Bronchial epithelial cell (primary cell): ENCODE measurements around the gene CLP1. TPM values are rescaled to one million over a fixed set of nuclear protein-coding genes. Genes with fewer than 3 reads are reported as not detected.

Experiments
- DNase-seq: peaks from one replicate; pipeline ENCODE4 v3.0.0-alpha.2; 2010; ENCODE audit warnings: low read depth
- FAIRE-seq: peaks from 2 replicates; lab custom pipeline; 2011; peaks lifted over from hg19 to GRCh38; lab: Jason Lieb, UNC
- H3K27me3 ChIP-seq: 2 replicates; pipeline ENCODE4 v1.5.1; 2011; ENCODE audit warnings: low read length; ENCODE audit not compliant: control insufficient read depth, insufficient read depth
- H3K36me3 ChIP-seq: 2 replicates; pipeline ENCODE4 v1.5.1; 2011; ENCODE audit warnings: low read length; ENCODE audit not compliant: control insufficient read depth, insufficient read depth
- H3K4me3 ChIP-seq: 2 replicates; pipeline ENCODE4 v1.5.1; 2011; ENCODE audit warnings: mild to moderate bottlenecking, low read depth, low read length, control low read depth
- total RNA-seq: library from RNA; depleted of rRNA; stranded (reverse); fragments of >200 nt; gene quantifications from 2 replicates; pipeline ENCODE4 v1.2.1, GENCODE V29; 2014
- TF ChIP-seq, protein P1 (sequence below): IDR thresholded peaks from 2 replicates; pipeline ENCODE4 v1.5.1; 2011; ENCODE audit warnings: mild to moderate bottlenecking, moderate library complexity, low read length, control low read depth, inconsistent platforms; ENCODE audit not compliant: insufficient read depth, severe bottlenecking

Gene CLP1
- total RNA-seq, result 15.7 and 28.2 TPM in 2 replicates

DNA sequence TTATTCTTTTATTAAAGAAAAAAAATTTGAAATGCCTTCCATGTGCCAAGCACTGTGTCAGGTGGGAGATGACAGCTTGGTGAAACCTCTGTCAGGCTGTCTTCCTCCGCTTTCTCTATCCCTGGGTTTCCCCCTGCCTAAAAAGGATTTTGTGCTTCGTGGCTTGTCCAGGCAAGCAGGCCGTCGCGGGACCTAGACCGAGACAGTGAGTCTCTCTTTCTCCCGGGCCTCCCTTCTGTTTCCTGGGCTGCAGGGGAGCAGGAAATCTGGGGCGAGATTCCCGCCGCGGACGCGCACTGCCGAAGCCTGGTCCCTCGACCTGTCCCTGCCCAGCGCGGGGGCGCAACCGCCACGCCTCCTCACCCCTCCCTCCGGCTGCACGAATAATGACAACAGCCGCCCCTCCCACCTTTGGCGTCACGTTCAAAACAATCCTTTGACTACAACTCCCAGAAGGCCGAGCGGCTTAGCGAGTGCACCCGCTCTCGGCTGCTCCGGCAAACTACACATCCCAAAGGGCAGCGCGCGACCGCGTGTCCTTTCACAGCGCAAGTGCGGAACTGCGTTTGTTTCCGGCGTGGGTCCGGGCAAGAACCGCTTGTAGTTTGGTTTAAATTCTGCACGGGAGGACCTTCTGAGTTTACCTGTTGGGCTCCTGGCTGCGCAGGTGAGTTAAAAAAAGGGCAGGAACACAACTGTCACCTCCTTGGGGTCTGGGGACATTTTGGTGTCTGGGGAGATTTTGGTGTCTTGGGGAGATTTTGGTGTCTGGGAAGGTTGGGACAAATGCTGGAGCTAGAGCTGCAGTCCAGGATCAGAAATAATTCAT lies at the start of gene CLP1:
CLP1 (plus strand) TSS at position 569 of the 829 bp plus-strand sequence. CDS start 1,715 bp downstream, outside the sequence.
- FAIRE-seq, result no peak
- Histone ChIP-seq H3K27me3 (no peaks in the 10 kb centered on the region), H3K36me3 (peaks cover 14% of the 10 kb centered on the region), H3K4me3 (peak within 1 kb of the TSS; percentile 47)
- TF ChIP-seq, protein P1, sequence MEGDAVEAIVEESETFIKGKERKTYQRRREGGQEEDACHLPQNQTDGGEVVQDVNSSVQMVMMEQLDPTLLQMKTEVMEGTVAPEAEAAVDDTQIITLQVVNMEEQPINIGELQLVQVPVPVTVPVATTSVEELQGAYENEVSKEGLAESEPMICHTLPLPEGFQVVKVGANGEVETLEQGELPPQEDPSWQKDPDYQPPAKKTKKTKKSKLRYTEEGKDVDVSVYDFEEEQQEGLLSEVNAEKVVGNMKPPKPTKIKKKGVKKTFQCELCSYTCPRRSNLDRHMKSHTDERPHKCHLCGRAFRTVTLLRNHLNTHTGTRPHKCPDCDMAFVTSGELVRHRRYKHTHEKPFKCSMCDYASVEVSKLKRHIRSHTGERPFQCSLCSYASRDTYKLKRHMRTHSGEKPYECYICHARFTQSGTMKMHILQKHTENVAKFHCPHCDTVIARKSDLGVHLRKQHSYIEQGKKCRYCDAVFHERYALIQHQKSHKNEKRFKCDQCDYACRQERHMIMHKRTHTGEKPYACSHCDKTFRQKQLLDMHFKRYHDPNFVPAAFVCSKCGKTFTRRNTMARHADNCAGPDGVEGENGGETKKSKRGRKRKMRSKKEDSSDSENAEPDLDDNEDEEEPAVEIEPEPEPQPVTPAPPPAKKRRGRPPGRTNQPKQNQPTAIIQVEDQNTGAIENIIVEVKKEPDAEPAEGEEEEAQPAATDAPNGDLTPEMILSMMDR, result no peak
- DNase-seq, result peak; percentile 98

DNA sequence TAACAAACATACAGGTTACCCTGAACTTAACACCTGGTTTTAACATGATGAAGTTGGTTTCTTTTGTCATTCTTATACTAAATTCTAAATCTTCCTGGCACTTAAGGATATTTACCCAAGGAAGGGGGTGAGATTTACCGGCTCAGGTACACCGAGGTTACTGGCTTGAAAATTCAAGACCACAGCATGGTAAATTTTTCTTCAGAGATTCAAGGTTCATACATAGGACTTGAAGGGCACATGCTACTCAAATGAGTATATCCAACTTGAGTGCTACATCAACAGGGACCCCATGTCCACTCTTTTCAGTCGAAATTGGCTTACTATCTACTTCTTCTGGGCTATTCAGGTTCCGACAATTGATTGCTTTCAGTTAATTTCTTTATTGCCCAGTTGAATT lies 47.4 kb upstream of the CLP1 start:
- DNase-seq (no peak), FAIRE-seq (no peak)
- Histone ChIP-seq H3K4me3 (no peak overlapping the region), H3K27me3 (no peaks in the 10 kb centered on the region), H3K36me3 (no peaks in the 10 kb centered on the region)
- TF ChIP-seq, protein P1, result no peak

GRCh38 chr11:57614234-57614772 lies 43.3 kb upstream of the CLP1 start:
- FAIRE-seq, result no peak
- TF ChIP-seq, protein P1, result no peak
- DNase-seq, result no peak
- Histone ChIP-seq H3K27me3 (no peaks in the 10 kb centered on the region), H3K36me3 (no peaks in the 10 kb centered on the region), H3K4me3 (no peak overlapping the region)

DNA sequence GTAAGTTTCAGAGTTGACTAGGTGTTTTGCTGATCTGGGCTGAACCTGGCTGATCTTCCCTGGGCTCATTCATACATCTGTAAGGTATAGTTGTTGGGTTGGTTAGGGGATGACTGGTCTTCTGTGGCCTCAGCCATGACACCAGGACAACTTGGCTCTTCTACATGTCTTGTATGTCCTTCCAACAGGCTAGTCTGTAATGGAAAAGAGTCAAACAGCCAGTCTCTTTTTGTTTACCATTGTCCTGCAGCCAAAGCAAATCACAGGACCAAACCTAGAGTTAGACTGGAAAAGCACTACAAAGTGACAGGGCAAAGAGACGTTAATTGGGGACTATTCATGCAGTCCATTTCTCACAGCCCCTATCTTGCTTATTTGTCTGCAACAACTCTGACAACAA lies 42.3 kb upstream of the CLP1 start:
- TF ChIP-seq, protein P1, result no peak
- H3K27me3 ChIP-seq, result no peaks in the 10 kb centered on the region
- H3K36me3 ChIP-seq, result no peaks in the 10 kb centered on the region
- DNase-seq (no peak), FAIRE-seq (no peak)
- H3K4me3 ChIP-seq, result no peak overlapping the region

DNA sequence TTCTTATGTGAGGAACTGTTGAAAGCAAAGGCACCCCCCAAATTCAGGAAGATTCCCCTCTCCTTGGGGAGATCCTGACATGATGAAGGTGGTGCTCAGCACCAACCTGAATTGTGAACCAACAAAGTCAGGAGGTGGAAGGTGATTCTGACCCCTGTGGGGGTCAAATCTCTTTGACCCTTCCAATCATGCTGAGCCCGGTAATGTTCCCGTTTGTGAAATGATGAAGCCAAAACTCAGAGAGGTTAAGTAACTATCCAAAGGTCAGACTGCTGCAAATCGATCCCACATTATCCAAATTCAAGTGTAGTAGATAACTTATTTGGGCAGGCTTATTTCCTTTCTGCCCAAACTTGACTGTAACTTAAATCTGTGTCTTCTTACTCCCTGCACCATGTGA lies 41.0 kb upstream of the CLP1 start:
- Histone ChIP-seq H3K36me3 (no peaks in the 10 kb centered on the region), H3K27me3 (no peaks in the 10 kb centered on the region), H3K4me3 (no peak overlapping the region)
- DNase-seq (no peak), FAIRE-seq (no peak)
- TF ChIP-seq, protein P1, result no peak
